H9 (cell line): Measurements from ENCODE around the gene RAD51. TPM values are rescaled to one million over a fixed set of nuclear protein-coding genes. Genes with fewer than 3 reads are reported as not detected.

Experiments used
- DNase-seq: peaks from one replicate; pipeline ENCODE4 v3.0.0-alpha.2; 2017
- H2AFZ ChIP-seq: one replicate; pipeline ENCODE4 v1.6.1; 2013; ENCODE audit warnings: mild to moderate bottlenecking, low read length, control low read depth, moderate library complexity
- H2AK5ac ChIP-seq: 2 replicates; pipeline ENCODE4 v1.6.1; 2013; ENCODE audit warnings: low read length, control low read depth, mixed read lengths; ENCODE audit not compliant: insufficient read length
- H2BK120ac ChIP-seq: one replicate; pipeline ENCODE4 v1.6.1; 2013; ENCODE audit warnings: low read depth, mild to moderate bottlenecking, low read length, control low read depth, inconsistent platforms; ENCODE audit not compliant: poor library complexity, severe bottlenecking
- H2BK12ac ChIP-seq: 2 replicates; pipeline ENCODE4 v1.6.1; 2013; ENCODE audit warnings: low read length, control low read depth, mixed read lengths, low read depth; ENCODE audit not compliant: insufficient read length
- H2BK15ac ChIP-seq: 2 replicates; pipeline ENCODE4 v1.6.1; 2013; ENCODE audit warnings: low read depth, low read length, control low read depth
- H2BK20ac ChIP-seq: one replicate; pipeline ENCODE4 v1.6.1; 2013; ENCODE audit warnings: low read depth, mild to moderate bottlenecking, low read length, control low read depth, inconsistent platforms; ENCODE audit not compliant: poor library complexity, severe bottlenecking
- H2BK5ac ChIP-seq: 2 replicates; pipeline ENCODE4 v1.6.1; 2013; ENCODE audit warnings: low read length, control low read depth, mixed read lengths; ENCODE audit not compliant: insufficient read length
- H3K14ac ChIP-seq: 2 replicates; pipeline ENCODE4 v1.6.1; 2013; ENCODE audit warnings: low read length, control low read depth; ENCODE audit not compliant: insufficient read depth
- H3K18ac ChIP-seq: 2 replicates; pipeline ENCODE4 v1.6.1; 2013; ENCODE audit warnings: low read depth, mild to moderate bottlenecking, mixed read lengths, low read length, control low read depth; ENCODE audit not compliant: insufficient read length
- H3K23ac ChIP-seq: 2 replicates; pipeline ENCODE4 v1.6.1; 2013; ENCODE audit warnings: low read length, control low read depth, mixed read lengths, low read depth; ENCODE audit not compliant: insufficient read length
- H3K23me2 ChIP-seq: 2 replicates; pipeline ENCODE4 v1.6.1; 2013; ENCODE audit warnings: low read depth, mild to moderate bottlenecking, mixed read lengths, low read length, control low read depth; ENCODE audit not compliant: insufficient read length, poor library complexity, severe bottlenecking
- H3K27ac ChIP-seq: 2 replicates; pipeline ENCODE4 v1.5.1; 2013; ENCODE audit warnings: low read length, control low read depth, mixed read lengths, low read depth; ENCODE audit not compliant: insufficient read length
- H3K27me3 ChIP-seq: 2 replicates; pipeline ENCODE4 v1.6.1; 2013; ENCODE audit warnings: low read length, control low read depth, inconsistent platforms; ENCODE audit not compliant: insufficient read depth
- H3K4ac ChIP-seq: 2 replicates; pipeline ENCODE4 v1.6.1; 2013; ENCODE audit warnings: low read depth, mild to moderate bottlenecking, control low read depth, inconsistent platforms, low read length, moderate library complexity
- H3K4me1 ChIP-seq: 2 replicates; pipeline ENCODE4 v1.6.1; 2013; ENCODE audit warnings: low read length, control low read depth, inconsistent platforms; ENCODE audit not compliant: insufficient read depth
- H3K4me2 ChIP-seq: 2 replicates; pipeline ENCODE4 v1.6.1; 2013; ENCODE audit warnings: low read length, control low read depth, mixed read lengths; ENCODE audit not compliant: insufficient read length, insufficient read depth
- H3K56ac ChIP-seq: 2 replicates; pipeline ENCODE4 v1.6.1; 2013; ENCODE audit warnings: low read depth, mild to moderate bottlenecking, mixed read lengths, low read length, control low read depth; ENCODE audit not compliant: insufficient read length
- H3K79me1 ChIP-seq: 2 replicates; pipeline ENCODE4 v1.6.1; 2013; ENCODE audit warnings: low read depth, mild to moderate bottlenecking, moderate library complexity, low read length, control low read depth, inconsistent platforms; ENCODE audit not compliant: insufficient read depth, poor library complexity, severe bottlenecking
- H3K79me2 ChIP-seq: 2 replicates; pipeline ENCODE4 v1.6.1; 2013; ENCODE audit warnings: low read length, control low read depth, inconsistent platforms; ENCODE audit not compliant: insufficient read depth
- H3K9ac ChIP-seq: 2 replicates; pipeline ENCODE4 v1.6.1; 2013; ENCODE audit warnings: low read length, control low read depth, mixed read lengths; ENCODE audit not compliant: insufficient read length; ENCODE audit errors: extremely low read depth
- H3K9me3 ChIP-seq: one replicate; pipeline ENCODE4 v1.6.1; 2013; ENCODE audit warnings: low read depth, low read length, inconsistent platforms; ENCODE audit not compliant: control insufficient read depth
- H3T11ph ChIP-seq: one replicate; pipeline ENCODE4 v1.6.1; 2013; ENCODE audit warnings: mild to moderate bottlenecking, low read length, control low read depth, inconsistent platforms
- H4K20me1 ChIP-seq: one replicate; pipeline ENCODE4 v1.6.1; 2013; ENCODE audit not compliant: control insufficient read depth, insufficient read length, insufficient read depth
- H4K5ac ChIP-seq: 2 replicates; pipeline ENCODE4 v1.6.1; 2013; ENCODE audit warnings: low read depth, mild to moderate bottlenecking, mixed read lengths, low read length, control low read depth; ENCODE audit not compliant: insufficient read length
- H4K8ac ChIP-seq: replicated peaks from 2 replicates; pipeline ENCODE4 v1.6.1; 2013; ENCODE audit warnings: low read length, control low read depth, mixed read lengths, low read depth; ENCODE audit not compliant: insufficient read length
- H4K91ac ChIP-seq: 2 replicates; pipeline ENCODE4 v1.6.1; 2013; ENCODE audit warnings: low read depth, mild to moderate bottlenecking, moderate library complexity, mixed read lengths, low read length, control low read depth; ENCODE audit not compliant: insufficient read length
- H3K27ac Mint-ChIP-seq, 3 experiments: 2 replicates in 2 of 3; 3 replicates in 1 of 3; pipeline ENCODE4 v1.8.0; 2020 to 2021; ENCODE audit warnings: mixed read lengths in 3 of 3, mild to moderate bottlenecking in 1 of 3, moderate library complexity in 1 of 3
- H3K27me3 Mint-ChIP-seq: 2 replicates; pipeline ENCODE4 v1.8.0; 2021; ENCODE audit warnings: low read depth, mild to moderate bottlenecking, moderate library complexity, mixed read lengths
- H3K36me3 Mint-ChIP-seq, 3 experiments: 2 replicates in 2 of 3; 3 replicates in 1 of 3; pipeline ENCODE4 v1.8.0; 2020 to 2021; ENCODE audit warnings: low read depth in 3 of 3, mixed read lengths in 3 of 3; ENCODE audit not compliant: insufficient read depth in 1 of 3
- H3K4me1 Mint-ChIP-seq, 2 experiments: 2 replicates each; pipeline ENCODE4 v1.8.0; 2020; ENCODE audit warnings: mixed read lengths in 2 of 2
- H3K4me3 Mint-ChIP-seq, 2 experiments: 2 replicates in 1 of 2; 3 replicates in 1 of 2; pipeline ENCODE4 v1.8.0; 2020 to 2021; ENCODE audit warnings: mild to moderate bottlenecking in 2 of 2, mixed read lengths in 2 of 2, moderate library complexity in 1 of 2
- H3K9me3 Mint-ChIP-seq, 2 experiments: 2 replicates in 1 of 2; 3 replicates in 1 of 2; pipeline ENCODE4 v1.8.0; 2020; ENCODE audit warnings: mild to moderate bottlenecking in 2 of 2, mixed read lengths in 2 of 2, moderate library complexity in 1 of 2
- WGBS: extraction: QIAGEN DNeasy Blood & Tissue Kit; methylation state at CpG from one replicate; pipeline ENCODE4 v1.1.7; 2013; ENCODE audit warnings: missing lambda C conversion rate, low lambda C conversion rate, mixed read lengths; ENCODE audit not compliant: insufficient read length; ENCODE audit errors: extremely low coverage; 5-methylcytosine and 5-hydroxymethylcytosine counted together
- total RNA-seq: library from RNA; stranded (reverse); gene quantifications from 2 replicates; pipeline ENCODE4 v1.2.1, GENCODE V29; 2021
- TF ChIP-seq, protein P1 (sequence below): fragments of 200-600 bp; sonication (generic); conservative IDR thresholded peaks from 3 replicates; pipeline ENCODE4 v1.8.0; 2021; ENCODE audit warnings: antibody characterized with exemption, mild to moderate bottlenecking

The RAD51 gene
- total RNA-seq, 1 experiment from 2014 or later = 39.2 TPM

- Histone ChIP-seq H3K4me1 (no peaks in the 10 kb centered on the region), H4K91ac (no peak overlapping the region), H3K23me2 (no peaks in the 10 kb centered on the region), H3T11ph (no peak overlapping the region), H4K5ac (no peak overlapping the region), H2AK5ac (no peak overlapping the region), H3K23ac (no peak overlapping the region), H3K27me3 (no peaks in the 10 kb centered on the region), H2AFZ (no peak overlapping the region), H3K79me2 (no peaks in the 10 kb centered on the region), H3K27ac (no peak overlapping the region), H4K8ac (no peak overlapping the region), H3K18ac (no peak overlapping the region), H3K9ac (no peak overlapping the region), H2BK15ac (no peak overlapping the region), H2BK120ac (no peak overlapping the region), H4K20me1 (no peaks in the 10 kb centered on the region), H3K79me1 (no peaks in the 10 kb centered on the region), H3K14ac (no peak overlapping the region), H3K4ac (no peak overlapping the region), H2BK12ac (no peak overlapping the region), H3K9me3 (no peaks in the 10 kb centered on the region), H2BK5ac (no peak overlapping the region), H2BK20ac (no peak overlapping the region), H3K4me2 (no peak overlapping the region), H3K56ac (no peak overlapping the region)
- Mint-ChIP-seq H3K4me3 (no peak overlapping the region; a peak in 1 of 5 replicates), H3K36me3 (peaks cover 39 to 68% (median 64%) of the 10 kb centered on the region in 3 experiments), H3K4me1 (peaks cover 0 to 7% of the 10 kb centered on the region in 2 experiments; a peak in 3 of 4 replicates), H3K27ac (peak overlapping the region; percentile 66 to 91 (median 85); a peak in 5 of 7 replicates), H3K27me3 (no peaks in the 10 kb centered on the region), H3K9me3 (no peaks in the 10 kb centered on the region)
- WGBS = no CpG with 5 or more reads among the region's 3 CpGs
- TF ChIP-seq, protein P1, sequence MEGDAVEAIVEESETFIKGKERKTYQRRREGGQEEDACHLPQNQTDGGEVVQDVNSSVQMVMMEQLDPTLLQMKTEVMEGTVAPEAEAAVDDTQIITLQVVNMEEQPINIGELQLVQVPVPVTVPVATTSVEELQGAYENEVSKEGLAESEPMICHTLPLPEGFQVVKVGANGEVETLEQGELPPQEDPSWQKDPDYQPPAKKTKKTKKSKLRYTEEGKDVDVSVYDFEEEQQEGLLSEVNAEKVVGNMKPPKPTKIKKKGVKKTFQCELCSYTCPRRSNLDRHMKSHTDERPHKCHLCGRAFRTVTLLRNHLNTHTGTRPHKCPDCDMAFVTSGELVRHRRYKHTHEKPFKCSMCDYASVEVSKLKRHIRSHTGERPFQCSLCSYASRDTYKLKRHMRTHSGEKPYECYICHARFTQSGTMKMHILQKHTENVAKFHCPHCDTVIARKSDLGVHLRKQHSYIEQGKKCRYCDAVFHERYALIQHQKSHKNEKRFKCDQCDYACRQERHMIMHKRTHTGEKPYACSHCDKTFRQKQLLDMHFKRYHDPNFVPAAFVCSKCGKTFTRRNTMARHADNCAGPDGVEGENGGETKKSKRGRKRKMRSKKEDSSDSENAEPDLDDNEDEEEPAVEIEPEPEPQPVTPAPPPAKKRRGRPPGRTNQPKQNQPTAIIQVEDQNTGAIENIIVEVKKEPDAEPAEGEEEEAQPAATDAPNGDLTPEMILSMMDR = no peak
- DNase-seq = no peak
Measured at GRCh38 chr15:40731034-40731433, 36.1 kb downstream of the RAD51 start.
